Measurements from ENCODE around the gene TTC3.

The TTC3 gene

DNA sequence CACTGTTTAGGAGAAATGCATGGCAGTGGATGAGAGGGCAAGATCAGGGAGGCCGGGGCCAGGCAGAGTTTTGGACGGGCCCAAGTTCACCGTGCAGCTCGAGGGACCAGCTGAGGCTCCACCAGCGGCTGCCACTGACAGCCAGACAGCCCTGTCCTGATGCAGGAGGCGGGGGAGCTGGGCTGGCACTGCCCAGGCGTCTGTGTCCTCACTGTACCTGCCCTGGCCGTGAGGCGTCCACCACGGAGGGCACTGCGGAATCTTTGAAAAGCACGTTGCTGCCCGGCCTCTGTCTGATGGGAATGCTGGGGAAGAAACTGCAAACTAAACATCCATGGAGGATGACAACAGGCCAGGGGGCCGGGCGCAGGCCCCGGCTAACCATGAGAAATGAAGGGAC is 158.6 kb downstream of the TTC3 start:
- H3K79me2 ChIP-seq (ENCODE audit: low read length) = peaks cover 27% of the 10 kb centered on the region
- DNase-seq = no peak
- H3K4me3 ChIP-seq (ENCODE audit: low read length) = no peak overlapping the region; the same call in 1 of the 2 replicates
- peaks cover 16% of the 10 kb centered on the region for H3F3A ChIP-seq (ENCODE audit: insufficient read depth, low read length)
- peaks cover 38% of the 10 kb centered on the region for H4K20me1 ChIP-seq (ENCODE audit: insufficient read depth, low read length)
- no peaks in the 10 kb centered on the region for H3K9me3 ChIP-seq (replicated peaks; ENCODE audit: insufficient read depth, low read length)
- TF ChIP-seq EZH2 (optimal IDR thresholded peaks at IDR 0.05; ENCODE audit: low read depth, low read length) (no peak), EZH2phosphoT487 (IDR thresholded peaks at IDR 0.05; ENCODE audit: low read length) (no peak)
- TF ChIP-seq, protein P1, sequence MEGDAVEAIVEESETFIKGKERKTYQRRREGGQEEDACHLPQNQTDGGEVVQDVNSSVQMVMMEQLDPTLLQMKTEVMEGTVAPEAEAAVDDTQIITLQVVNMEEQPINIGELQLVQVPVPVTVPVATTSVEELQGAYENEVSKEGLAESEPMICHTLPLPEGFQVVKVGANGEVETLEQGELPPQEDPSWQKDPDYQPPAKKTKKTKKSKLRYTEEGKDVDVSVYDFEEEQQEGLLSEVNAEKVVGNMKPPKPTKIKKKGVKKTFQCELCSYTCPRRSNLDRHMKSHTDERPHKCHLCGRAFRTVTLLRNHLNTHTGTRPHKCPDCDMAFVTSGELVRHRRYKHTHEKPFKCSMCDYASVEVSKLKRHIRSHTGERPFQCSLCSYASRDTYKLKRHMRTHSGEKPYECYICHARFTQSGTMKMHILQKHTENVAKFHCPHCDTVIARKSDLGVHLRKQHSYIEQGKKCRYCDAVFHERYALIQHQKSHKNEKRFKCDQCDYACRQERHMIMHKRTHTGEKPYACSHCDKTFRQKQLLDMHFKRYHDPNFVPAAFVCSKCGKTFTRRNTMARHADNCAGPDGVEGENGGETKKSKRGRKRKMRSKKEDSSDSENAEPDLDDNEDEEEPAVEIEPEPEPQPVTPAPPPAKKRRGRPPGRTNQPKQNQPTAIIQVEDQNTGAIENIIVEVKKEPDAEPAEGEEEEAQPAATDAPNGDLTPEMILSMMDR (IDR thresholded peaks at IDR 0.05; ENCODE audit: low read length) = no peak
- H3K9ac ChIP-seq (ENCODE audit: low read length) = no peak overlapping the region
- no peaks in the 10 kb centered on the region for H3K27me3 ChIP-seq (replicated peaks; ENCODE audit: insufficient read depth, low read length)
- H3K27ac ChIP-seq (ENCODE audit: low read length) = no peak overlapping the region; the same call in 1 of the 2 replicates
- H2AFZ ChIP-seq (ENCODE audit: low read length) = no peak overlapping the region
- H3K9me2 ChIP-seq (replicated peaks; ENCODE audit: insufficient read depth, low read length) = no peaks in the 10 kb centered on the region
- peaks cover 19% of the 10 kb centered on the region for H3K4me1 ChIP-seq (ENCODE audit: low read length)
- H3K4me2 ChIP-seq (ENCODE audit: low read depth, low read length) = peak overlapping the region; percentile 61
- H3K36me3 ChIP-seq (replicated peaks; ENCODE audit: insufficient read depth, low read length) = peaks cover 9% of the 10 kb centered on the region

DNA sequence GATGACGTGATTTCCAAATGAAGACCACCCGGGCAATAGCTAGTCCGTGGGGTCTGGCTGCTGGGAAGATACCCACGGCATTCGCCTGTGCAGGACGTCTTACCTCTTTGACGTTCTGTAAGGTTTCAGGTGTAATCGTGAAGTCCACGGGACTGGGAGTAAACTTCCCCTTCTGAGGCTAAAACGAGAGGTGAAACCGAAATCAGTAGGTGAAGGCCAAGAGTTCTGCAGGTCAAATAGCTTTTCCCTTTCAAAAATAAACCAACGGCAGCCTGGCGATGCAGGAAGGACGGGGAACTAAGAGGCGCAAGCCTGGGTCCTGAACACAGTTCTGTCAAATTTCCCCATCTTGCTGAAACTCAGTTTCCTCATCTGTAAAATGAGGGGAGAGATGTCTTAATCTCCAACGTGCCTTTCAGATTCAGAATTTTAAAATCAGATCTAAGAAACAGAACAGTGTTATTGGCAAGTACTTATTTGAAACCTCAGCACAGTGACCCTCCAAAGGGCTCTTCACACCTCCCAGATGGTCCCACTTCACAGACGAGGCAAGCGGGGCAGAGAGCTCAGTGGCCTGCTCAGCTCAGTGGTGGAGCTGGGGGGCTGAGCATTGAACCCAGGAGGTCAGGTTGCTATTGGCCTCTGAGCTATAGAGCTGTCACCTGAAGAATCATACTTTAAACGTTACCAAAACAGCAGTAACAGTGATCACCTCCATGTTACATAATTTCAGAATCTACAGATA is 159.4 kb downstream of the TTC3 start:
- Histone ChIP-seq H3K4me3 (ENCODE audit: low read length) (peak overlapping the region; percentile 6; the same call in 1 of the 2 replicates), H3K27me3 (replicated peaks; ENCODE audit: insufficient read depth, low read length) (no peaks in the 10 kb centered on the region), H3K4me2 (ENCODE audit: low read depth, low read length) (peak overlapping the region; percentile 61), H3K27ac (ENCODE audit: low read length) (peak overlapping the region; percentile 25; the same call in 1 of the 2 replicates), H3F3A (ENCODE audit: insufficient read depth, low read length) (peaks cover 16% of the 10 kb centered on the region), H3K9ac (ENCODE audit: low read length) (no peak overlapping the region), H2AFZ (ENCODE audit: low read length) (no peak overlapping the region), H3K36me3 (replicated peaks; ENCODE audit: insufficient read depth, low read length) (peaks cover 7% of the 10 kb centered on the region), H3K9me2 (replicated peaks; ENCODE audit: insufficient read depth, low read length) (no peaks in the 10 kb centered on the region), H3K9me3 (replicated peaks; ENCODE audit: insufficient read depth, low read length) (no peaks in the 10 kb centered on the region), H4K20me1 (ENCODE audit: insufficient read depth, low read length) (peaks cover 38% of the 10 kb centered on the region), H3K4me1 (ENCODE audit: low read length) (peaks cover 19% of the 10 kb centered on the region), H3K79me2 (ENCODE audit: low read length) (peaks cover 27% of the 10 kb centered on the region)
- DNase-seq = peak; percentile 89
- TF ChIP-seq, protein P1 (IDR thresholded peaks at IDR 0.05; ENCODE audit: low read length) = no peak
- TF ChIP-seq EZH2phosphoT487 (IDR thresholded peaks at IDR 0.05; ENCODE audit: low read length) (no peak), EZH2 (optimal IDR thresholded peaks at IDR 0.05; ENCODE audit: low read depth, low read length) (no peak)

DNA sequence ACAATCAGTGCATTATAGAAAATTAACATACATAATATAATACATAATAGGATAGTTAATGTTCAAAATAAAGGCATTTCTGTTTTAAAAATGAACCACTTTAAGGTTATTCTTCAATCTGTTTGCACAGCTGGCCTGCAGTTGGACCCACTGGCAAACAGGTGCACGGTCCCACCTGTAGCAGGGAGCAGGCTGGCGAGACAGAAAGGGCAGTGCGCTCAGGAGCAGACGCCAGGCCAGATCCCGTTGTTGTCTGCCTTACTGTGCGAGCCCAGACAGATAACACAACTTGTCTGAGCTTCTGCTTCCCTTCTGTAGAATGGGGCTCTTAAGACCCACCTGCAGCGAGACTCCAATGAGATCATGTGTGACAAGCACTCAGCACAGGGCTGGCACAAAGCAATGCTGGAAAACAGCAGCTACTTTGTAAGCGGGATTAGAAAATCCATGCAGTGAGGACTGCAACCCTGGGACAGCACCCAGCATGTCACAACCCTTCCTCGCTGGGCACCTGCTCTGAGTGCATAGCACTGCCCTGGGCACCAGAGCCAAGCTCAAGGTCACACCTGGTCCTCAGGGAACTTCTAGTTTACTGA is 160.6 kb downstream of the TTC3 start:
- Histone ChIP-seq H3K27me3 (replicated peaks; ENCODE audit: insufficient read depth, low read length) (no peaks in the 10 kb centered on the region), H3K4me2 (ENCODE audit: low read depth, low read length) (no peak overlapping the region), H3K4me1 (ENCODE audit: low read length) (peaks cover 19% of the 10 kb centered on the region), H3K27ac (ENCODE audit: low read length) (no peak overlapping the region), H3K79me2 (ENCODE audit: low read length) (peaks cover 29% of the 10 kb centered on the region), H4K20me1 (ENCODE audit: insufficient read depth, low read length) (peaks cover 38% of the 10 kb centered on the region), H3F3A (ENCODE audit: insufficient read depth, low read length) (peaks cover 16% of the 10 kb centered on the region), H3K36me3 (replicated peaks; ENCODE audit: insufficient read depth, low read length) (peaks cover 7% of the 10 kb centered on the region), H3K9me3 (replicated peaks; ENCODE audit: insufficient read depth, low read length) (no peaks in the 10 kb centered on the region), H3K4me3 (ENCODE audit: low read length) (no peak overlapping the region), H2AFZ (ENCODE audit: low read length) (no peak overlapping the region), H3K9me2 (replicated peaks; ENCODE audit: insufficient read depth, low read length) (no peaks in the 10 kb centered on the region), H3K9ac (ENCODE audit: low read length) (no peak overlapping the region)
- TF ChIP-seq EZH2 (optimal IDR thresholded peaks at IDR 0.05; ENCODE audit: low read depth, low read length) (no peak), EZH2phosphoT487 (IDR thresholded peaks at IDR 0.05; ENCODE audit: low read length) (no peak)
- TF ChIP-seq, protein P1 (IDR thresholded peaks at IDR 0.05; ENCODE audit: low read length) = no peak
- no peak for DNase-seq

Data from MM.1S (cell line).